HG03342 (cell line): ENCODE data around the gene ITPK1.

Experiments
- ATAC-seq: cut with Tn5 transposase; IDR thresholded peaks from one replicate; pipeline ENCODE4 v1.9.1; 2021; ENCODE audit warnings: mild to moderate bottlenecking, moderate library complexity; ENCODE audit not compliant: unreplicated experiment

The ITPK1 gene

DNA sequence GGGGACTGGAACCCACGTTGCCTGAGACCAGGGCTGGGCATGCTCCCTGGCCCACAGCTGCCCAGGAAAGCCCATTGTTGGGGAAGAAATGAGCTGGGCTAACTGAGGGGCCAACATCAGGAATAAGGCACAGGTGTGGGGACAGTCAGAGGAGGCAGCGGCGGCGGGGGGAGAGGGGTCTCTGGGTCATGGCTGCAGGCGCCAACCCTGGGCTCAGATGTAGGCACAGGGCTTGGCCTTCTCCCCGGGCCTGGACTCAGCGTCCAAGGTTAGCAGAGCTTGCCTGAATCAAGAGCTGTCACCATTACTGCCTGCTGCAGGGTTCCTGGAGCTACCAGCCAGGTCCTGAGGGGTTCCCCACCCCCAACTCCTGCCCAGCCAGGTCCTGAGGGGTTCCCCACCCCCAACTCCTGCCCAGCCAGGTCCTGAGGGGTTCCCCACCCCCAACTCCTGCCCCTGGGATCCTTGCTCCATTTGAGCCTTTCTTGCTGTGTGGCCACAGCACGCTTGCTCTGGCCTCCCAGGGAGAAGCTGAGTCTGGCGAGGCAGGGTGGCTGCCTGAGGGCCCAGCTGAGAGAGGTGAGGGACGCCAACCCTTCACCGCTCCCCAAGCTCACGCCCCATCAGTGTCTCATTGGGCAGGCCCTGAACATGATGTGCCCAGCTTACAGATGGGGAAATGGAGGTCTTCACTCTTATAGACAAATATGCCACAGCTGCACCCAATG lies 186.6 kb downstream of the ITPK1 start:
- ATAC-seq: no peak

DNA sequence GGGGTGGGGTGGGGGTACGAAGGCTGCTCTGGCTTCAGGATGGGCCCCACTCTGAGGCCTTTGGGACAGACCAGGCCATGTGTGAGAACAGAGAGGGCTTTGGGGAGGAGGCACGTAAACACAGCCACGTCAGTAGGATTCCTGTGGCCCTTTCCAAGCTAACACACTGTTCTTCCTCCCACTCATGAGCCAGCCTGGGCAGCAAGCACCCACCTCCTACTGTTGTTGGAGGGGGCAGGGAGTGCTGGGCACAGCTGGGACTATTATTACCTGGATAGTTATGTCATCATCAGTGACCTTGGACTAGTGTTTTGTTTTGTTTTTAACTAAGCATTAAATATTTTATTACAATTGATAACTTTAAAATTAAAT lies 187.5 kb downstream of the ITPK1 start:
- no peak for ATAC-seq

DNA sequence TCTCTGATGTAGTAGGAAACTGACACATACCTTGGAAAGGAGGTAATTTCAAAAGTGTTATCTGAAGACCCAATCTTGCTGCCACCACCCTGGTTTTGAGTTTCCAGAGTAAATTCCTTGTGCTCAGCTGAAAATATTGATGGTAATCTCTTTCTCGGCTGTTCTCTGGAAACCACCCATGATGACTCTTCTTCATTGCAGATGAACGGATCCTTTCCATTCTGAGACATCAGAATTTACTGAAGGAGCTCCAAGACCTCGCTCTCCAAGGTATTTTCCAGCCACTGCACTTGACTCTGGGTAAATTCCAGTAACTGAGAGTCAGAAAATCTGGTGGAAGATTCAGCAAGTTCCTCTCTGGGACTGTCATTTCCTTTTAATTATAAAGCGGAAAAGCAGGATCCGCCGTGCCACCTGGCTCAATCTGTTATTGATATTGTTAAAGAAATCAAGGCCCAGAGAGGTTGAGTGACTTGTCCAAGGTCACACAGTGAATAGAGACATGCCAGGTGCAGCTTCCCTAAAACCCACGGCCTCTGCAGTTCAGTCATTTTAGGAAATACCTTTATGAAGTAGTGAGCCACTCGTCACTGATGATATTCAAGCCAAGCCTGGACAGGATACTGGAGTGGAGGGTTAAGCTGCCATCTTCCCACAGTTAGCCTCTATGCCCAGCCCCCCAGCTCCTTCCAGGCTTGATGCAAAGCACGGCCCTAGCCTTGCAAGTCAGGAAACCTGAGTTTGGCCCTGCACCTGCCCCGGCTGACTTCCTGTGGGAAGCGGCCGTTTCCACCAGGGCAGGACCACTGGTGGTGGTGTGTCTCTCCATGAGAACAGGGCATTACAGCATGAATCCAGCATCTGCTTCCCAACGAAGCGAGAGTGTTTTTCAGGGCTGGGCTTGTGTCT lies 188.1 kb downstream of the ITPK1 start:
- ATAC-seq: no peak

DNA sequence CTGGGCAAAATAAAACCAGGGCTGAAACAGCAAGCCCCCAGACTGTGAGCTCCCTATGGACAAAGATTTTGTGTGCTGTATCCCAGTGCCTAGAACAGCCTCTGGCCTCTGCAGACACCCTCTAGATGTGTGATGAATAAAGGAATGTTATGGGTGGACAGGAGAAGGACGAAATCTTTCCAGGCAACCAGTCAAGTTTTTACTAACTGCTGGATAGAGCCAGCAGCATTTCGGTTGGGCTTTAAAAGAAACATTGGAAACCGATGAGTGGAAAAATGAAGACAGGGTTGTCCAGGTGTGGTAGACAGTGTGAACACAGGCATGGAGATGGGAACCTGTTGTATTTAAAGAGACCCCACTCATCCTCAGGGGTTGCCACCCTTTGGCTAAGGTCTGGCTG lies 188.8 kb downstream of the ITPK1 start:
- no peak for ATAC-seq

DNA sequence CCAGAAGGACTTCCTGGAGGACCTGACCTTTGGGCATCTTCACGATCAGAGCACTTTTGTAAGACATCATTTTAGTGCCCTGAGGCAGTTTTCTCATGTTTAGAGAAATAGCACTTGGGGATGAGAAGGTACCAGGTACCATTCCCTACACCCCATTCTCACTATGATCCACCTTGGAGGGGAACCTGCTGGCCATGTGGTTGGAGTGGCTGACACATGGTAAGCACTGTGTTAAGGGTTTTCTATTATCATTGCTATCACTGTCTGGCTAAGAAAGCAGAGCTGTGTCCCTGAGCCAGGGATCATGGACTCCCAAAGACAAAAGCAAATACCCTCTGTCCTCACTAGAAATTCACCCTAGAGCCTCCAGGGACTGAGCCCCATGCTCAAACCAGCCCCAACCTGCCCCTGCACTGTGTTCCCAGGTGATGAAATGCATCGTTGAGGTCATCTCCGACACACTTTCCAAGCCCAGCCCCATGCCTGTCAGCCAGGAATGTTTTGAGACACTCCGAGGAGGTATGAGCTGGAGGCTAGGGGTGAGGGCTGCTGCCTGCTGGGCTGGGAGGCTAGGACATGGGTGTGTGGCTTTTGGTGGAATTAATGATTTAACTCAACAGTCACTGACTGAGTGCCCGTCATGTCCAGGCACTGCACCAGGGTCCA lies 189.4 kb downstream of the ITPK1 start:
- no peak for ATAC-seq

DNA sequence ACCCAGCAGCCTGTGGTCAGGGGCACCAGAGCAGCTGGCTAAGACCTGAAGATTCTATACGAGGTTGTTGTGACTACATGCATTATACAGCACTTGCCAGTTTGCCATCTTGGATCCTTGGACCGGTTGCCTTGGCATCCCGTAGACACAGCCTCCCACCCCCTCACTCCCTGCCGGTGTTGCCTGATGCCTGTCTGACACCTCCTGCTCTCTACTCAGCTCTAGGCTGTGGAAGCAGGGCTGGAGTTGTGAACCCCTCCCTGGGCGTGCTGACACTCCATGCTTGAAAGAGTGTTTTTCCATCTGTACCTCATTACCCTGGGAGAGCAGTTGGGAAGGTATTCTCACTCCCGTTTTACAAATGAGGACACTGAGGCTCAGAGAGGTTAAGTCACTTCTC lies 190.3 kb downstream of the ITPK1 start:
- no peak for ATAC-seq

DNA sequence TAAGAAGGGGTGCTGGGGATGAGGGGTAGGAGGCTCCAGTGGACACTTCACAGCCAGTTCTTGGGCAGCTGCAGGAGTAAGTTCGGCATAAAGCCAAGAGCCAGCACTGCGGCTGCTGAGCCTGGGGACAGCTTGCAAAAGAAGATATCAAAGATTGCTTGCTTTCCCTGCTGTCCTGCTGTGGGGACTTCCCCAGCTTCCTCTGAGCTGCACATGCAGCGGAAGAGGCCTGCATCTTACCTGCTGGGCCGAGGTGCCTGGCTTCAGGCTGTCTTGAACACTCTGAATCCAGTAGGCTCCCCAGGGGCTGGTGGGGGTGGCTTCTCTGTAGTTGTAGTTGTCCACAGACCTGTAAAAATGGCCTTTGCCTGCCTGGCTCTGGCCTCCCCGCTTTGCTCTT lies 191.5 kb downstream of the ITPK1 start:
- no peak for ATAC-seq

DNA sequence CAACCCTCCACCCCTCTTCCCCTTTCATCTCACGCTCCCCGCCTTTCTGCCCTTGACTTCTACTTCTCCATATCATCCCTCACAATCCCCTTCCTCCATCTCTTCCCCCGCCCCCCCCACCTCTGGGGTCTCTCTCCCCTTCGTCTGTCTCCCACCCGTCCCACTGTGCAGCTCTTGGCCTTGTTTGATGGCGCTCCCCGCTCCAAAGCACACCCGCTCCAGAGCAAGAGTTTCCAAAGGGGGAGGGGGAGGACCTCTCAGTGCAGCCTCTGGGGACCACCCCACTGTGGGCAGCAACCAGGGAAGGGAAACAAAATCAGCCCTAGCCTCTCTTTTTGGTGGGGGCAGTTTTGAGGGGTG lies 192.0 kb downstream of the ITPK1 start:
- ATAC-seq: no peak

DNA sequence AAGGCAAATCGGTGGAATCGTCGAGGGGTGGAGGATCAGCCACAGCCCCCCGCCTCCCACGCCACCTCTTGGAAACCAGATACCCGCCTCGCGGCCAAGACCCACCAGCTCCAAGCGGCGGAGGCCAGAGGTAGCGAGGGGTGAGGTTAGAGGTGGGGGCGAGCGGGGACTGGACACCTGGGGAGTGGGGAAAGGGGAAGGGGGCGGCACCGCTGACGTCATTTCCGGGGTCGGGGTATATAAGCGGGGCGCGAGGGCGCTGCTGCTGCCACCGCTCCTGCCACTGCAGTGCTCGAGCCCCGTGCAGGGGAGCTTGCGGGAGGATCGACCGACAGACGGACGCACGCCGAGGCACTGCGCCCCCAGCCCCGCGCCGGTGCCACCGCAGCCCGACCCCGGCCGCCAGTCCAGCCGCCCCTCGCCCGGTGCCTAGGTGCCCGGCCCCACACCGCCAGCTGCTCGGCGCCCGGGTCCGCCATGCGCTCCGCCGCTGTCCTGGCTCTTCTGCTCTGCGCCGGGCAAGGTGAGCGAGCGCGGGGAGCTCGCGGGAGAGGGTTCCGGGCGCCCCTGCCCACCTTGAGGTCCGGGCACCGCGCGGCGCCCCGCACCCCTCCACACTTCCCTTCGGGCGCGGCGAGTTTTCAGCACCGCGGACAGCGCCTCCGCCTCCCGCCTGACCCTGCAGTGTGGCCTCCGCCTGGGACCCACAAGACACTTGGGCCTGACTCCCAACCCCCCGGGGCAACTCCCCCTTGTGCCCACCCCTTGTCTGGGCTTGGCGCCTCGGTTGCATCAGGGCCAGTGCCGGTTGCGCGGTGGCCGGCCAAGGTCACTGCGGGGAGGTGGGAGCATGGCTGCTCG lies 192.6 kb downstream of the ITPK1 start, which contains the start of gene CHGA:
Gene CHGA, plus strand, starts transcription at position 268 of the 861 bp plus-strand sequence. Its CDS starts 210 bp downstream, at position 478.
- no peak for ATAC-seq

DNA sequence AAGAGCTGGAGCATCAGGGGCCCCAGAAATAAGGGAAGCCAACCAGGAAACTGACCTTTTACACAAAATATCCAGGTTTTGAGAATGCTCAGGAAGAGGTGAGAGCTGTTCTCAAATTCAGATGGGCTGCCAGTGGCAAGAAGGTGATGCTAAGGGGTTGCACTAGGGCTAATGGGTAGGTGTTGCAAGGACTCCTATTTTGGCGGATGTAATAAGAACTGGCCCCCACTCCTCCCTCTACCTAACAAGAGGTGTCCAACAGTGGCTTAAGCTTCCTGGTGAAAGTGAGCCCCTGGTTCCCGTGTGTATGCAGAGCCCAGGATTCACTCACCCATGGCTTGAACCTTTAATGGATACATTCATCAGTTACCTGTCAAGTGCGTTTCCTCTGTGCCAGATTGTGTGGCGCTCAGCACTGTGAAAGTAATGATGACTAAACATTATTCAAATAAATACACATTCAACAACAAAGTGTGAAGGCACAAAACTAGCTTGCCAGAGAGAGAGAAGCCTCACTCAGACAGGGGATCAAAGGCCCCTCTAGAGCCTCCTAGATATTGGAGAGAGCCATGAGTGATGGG lies 193.5 kb downstream of the ITPK1 start:
- no peak for ATAC-seq

DNA sequence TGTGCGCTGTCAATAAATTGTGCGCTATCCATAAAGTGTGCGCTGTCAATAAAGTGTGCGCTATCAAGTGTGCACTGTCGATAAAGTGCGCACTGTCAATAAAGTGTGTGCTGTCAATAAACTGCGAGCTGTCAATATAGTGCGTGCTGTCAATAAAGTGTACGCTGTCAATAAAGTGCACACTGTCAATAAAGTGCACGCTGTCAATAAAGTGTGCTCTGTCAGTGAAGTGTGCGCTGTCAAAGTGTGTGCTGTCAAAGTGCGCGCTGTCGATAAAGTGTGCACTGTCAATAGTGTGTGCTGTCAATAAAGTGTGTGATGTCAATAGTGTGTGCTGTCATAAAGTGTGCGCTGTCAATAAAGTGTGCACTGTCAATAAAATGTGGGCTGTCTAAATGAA lies 195.7 kb downstream of the ITPK1 start:
- ATAC-seq: no peak

DNA sequence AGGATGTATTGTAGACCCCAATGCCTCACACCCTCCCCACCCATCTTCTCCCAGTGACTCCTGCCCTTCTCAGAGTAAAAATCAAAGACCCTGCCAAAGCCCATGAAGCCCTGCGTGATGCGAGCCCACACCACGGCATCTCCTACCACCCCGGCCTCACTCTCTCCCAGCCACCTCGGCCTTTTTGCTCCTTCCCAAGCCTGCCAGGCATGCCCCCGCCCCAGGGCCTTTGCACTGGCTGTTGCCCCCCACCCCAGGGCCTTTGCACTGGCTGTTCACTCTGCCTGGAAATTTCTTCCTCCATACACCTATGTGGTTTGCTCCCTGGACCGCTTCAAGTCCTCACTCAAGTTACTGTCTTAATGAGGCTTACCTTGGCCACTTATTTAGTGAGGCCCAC lies 197.8 kb downstream of the ITPK1 start:
- ATAC-seq: no peak

DNA sequence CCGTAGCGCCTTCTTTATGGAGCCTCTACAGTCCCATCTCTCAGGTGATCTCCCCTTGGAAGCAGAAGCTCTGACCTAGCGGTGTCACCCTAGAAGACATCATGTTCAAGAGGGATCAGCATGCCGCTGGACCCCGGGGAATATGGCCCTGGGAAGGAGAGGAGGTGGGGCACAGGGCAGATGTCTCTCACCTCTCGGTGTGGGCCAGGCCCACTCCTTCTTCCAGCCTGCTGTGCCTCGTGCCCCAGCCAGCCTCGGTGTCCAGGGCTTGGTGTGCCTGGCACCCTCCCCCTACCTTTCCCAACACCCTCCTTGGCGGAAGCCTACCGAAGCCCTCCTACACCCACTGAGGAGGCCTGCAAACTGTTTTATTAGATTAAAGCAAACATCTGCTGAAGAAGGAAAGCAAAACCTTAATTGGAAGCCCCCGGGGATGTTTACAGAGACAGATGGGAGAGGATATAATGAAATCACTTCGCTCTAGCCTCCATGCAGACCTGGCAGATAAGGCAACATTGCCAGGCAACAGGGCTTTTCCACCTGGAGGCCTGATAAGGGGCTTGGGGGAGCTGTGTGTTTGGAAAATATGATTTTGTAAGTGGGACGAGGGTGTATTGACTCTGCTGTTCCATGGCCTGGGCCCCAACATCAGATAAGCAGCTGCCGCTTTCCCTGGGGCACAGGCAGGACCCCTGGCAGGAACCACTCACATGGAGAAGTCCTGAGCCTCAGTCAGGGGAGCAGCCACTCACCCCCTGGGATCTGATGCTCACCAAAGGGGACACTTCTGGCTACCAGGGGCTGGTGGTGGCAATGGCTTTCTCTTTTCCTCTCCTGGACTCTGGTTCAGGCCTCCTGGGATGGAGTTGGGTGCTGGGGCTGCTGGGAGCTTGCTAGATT lies 198.4 kb downstream of the ITPK1 start:
- ATAC-seq: no peak

DNA sequence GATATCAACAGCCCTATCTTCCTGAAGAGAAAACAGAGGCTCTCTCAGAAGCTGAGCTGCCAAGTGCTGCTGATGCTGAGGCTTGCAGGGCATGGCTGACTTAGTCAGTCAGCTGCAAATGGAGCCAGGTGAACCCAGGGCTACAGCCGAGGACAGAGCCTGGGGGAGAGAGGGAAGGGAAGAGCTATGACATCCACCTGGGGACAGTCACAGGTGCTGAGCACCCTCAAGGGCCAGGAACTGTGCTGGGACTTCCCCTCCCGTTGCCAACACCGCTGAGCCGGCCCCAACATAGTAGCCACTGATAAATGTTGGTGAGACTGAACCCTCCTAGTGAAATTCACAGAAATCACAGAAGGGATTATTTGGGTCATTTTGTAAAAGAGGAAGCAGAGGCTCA lies 199.5 kb downstream of the ITPK1 start:
- ATAC-seq: no peak

DNA sequence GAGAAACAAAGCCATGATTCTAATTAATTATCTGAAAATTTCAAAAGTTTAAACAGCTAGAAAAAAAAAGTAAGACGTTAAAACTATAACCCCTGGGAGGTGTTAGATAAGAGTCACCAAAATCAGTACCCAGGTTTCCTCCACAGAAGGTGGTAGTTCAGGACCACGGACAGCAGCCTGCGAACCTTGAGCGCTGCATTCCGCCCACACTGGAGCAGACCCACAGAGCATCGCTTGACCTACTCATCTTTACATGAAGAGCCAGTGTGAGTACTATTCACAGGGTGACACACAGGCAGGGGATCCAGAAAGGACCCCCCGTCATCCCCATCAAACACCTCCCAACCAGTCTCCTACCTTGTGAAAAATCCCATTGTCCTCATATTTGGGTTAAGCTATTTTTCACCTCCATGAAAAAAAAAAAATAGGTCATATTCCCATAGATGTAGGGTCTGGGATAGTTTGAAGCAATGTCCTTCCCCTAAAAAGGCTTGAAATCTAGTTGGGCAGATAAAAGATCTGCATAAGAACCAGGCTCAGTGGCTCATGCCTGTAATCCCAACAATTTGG lies 201.6 kb downstream of the ITPK1 start:
- ATAC-seq: no peak

DNA sequence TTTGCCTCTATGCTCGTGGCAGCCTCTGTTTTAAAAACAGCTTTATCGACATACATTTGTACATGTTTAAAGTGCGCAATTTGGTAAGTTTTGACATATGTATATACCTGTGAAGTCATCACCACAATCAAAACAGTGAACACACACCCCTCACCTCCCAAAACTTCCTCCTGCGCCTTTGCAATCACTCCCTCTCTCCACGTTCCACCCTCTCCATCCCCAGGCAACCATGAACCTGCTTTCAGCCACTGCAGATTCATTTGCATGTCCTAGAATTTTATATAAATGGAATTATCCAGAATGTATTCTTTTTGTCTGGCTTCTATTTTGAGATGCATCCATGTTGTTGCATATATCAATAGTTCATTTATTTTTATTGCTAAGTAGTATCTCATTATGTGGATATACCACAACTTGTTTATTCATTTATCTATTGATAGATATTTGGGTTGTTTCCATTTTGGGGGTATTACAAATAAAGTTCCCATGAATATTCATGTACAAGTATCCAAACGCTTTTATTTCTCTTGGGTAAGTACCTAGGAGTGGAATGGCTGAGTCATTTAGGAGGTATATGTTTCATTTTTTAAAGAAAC lies 208.3 kb downstream of the ITPK1 start:
- no peak for ATAC-seq

DNA sequence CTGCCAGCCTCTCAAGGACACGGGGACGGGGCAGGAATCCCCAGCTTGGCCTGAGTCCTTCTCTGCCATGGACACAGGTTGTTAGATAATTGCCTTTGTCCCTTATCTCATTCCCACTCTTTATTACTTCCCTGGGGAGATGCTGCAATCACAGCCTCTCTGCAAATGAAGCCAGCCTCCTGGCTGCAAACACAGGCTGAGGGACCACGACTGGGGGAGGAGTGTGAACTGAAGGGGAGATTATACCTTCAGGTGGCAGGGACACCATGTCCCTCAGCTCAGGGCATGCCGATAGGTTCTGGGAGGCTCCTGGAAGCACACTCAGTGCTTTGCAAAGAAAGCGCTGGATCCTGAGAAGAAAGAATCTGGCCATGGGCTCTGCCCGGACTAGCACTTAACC lies 208.9 kb downstream of the ITPK1 start:
- no peak for ATAC-seq

DNA sequence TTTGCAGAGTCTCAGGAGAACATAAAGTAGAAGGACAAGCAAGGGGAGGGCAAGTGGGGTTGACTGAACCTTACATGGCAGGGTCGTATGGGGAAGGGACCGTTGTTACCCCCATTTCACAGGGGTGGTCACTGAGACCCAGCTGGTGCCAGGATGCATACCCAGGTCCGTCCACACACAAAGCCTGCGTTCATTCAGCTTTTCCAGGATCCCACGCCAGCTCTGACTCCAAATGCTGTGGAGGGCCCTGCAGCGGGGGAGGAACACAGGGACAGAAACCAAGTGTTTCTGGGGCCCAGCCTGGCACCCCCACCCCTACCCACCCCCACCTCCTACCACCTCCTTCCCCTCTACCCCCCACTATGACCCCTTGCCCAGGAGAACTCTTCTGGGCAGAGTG lies 209.3 kb downstream of the ITPK1 start:
- ATAC-seq: no peak

DNA sequence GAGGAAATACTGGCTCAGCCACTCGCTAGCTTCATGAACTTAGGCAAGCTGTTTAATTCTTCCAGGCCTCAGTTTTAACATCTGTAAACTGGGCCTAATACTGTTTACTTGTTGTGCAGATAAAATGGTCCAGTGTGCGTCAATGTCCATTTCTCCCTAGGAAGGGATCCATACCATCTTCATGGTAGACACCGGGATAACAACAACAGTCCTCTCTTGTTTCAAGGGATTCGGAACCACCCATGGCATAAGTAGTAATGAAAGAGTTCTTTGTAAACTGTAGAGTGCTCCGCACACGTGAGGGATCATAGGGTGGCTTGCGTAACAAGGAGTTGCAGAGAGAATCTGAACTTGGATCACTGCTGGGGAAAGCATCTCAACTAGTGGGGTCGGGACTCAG lies 210.1 kb downstream of the ITPK1 start:
- no peak for ATAC-seq
